Lower lobe of right lung (tissue), 2 donors: ENCODE measurements around the gene RNF149. TPM values are rescaled to one million over a fixed set of nuclear protein-coding genes. Genes with fewer than 3 reads are reported as not detected.

Experiments
- ATAC-seq, 2 donors: fragments of 200-7000 bp; cut with Tn5 transposase; one replicate each; pipeline ENCODE4 v1.9.1; 2020 to 2022; ENCODE audit warnings: mild to moderate bottlenecking in 2 of 2, moderate library complexity in 2 of 2
- DNase-seq: peaks from one replicate; pipeline ENCODE4 v3.0.0-alpha.2; 2020
- H3K27ac ChIP-seq: fragments of 200-600 bp; one replicate; pipeline ENCODE4 v1.8.0; 2022
- H3K27me3 ChIP-seq: fragments of 200-600 bp; one replicate; pipeline ENCODE4 v1.8.0; 2022; ENCODE audit warnings: low read depth
- H3K36me3 ChIP-seq: fragments of 200-600 bp; one replicate; pipeline ENCODE4 v1.8.0; 2022; ENCODE audit warnings: mild to moderate bottlenecking
- H3K4me1 ChIP-seq: fragments of 200-600 bp; one replicate; pipeline ENCODE4 v1.8.0; 2022
- H3K4me3 ChIP-seq: fragments of 200-600 bp; one replicate; pipeline ENCODE4 v1.8.0; 2022; ENCODE audit warnings: mild to moderate bottlenecking
- H3K9me3 ChIP-seq: fragments of 200-600 bp; one replicate; pipeline ENCODE4 v1.8.0; 2022
- CTCF ChIP-seq: fragments of 200-600 bp; IDR thresholded peaks from one replicate; pipeline ENCODE4 v1.8.0; 2022; ENCODE audit warnings: antibody characterized with exemption, mild to moderate bottlenecking
- intact Hi-C: fragments of 100-400 bp; cut with DNase I; formaldehyde crosslinking; loops from one replicate; pipeline ENCODE4 v1.11.0; 2022
- total RNA-seq: library from RNA; stranded (reverse); fragmentation: NEBNext Ultra II Directional; extraction: Animal tissue kit (Norgen Biotek cat#: 25700); gene quantifications from one replicate; pipeline ENCODE4 v1.2.1, GENCODE V29; 2021
- donor health status: DM: no; HTN: yes; CAD: no; lungs with severe emphysema.

The RNF149 gene
- total RNA-seq, 1 donor from 2014 or later = 158 TPM

- Histone ChIP-seq H3K27ac (no peak overlapping the region), H3K4me1 (no peaks in the 10 kb centered on the region), H3K27me3 (no peaks in the 10 kb centered on the region), H3K36me3 (peaks cover 85% of the 10 kb centered on the region), H3K9me3 (no peaks in the 10 kb centered on the region), H3K4me3 (no peak overlapping the region)
- ATAC-seq (no peak), DNase-seq (no peak)
- no peak for TF ChIP-seq CTCF
- intact Hi-C loops = no loop called here
Measured at GRCh38 chr2:101272045-101272784, 36.3 kb downstream of the RNF149 start.

DNA sequence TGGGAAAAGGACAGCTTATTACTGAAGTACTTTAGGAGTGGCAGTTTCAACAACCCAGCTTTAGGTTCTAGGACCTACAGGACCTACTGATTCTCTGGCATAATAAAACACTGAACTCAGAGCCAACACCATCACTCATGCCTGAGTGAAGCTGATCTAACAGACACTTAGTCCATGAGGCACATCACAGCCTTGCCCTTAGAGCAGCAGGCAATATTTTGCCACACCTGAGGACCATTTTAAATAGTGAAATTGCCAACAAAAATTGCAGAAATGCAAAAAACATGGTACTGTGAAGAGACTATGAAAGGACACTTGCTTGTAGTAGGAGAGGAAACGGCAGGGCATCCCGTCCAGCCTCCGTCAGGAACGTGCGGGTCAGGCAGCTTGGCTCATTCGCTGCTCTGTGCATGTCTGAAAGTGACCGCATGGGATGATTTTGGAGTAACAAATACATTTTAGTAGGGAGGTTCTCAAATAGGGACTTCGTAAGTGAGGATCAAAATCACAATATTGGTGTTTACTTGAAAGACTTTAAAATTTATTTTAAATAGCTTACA, 37.7 kb downstream of the RNF149 start:
- H3K9me3 ChIP-seq = no peaks in the 10 kb centered on the region
- no peak overlapping the region for H3K4me3 ChIP-seq
- H3K27me3 ChIP-seq = no peaks in the 10 kb centered on the region
- no peak overlapping the region for H3K27ac ChIP-seq
- no peaks in the 10 kb centered on the region for H3K4me1 ChIP-seq
- no peak for TF ChIP-seq CTCF
- DNase-seq (no peak), ATAC-seq (no peak)
- peaks cover 87% of the 10 kb centered on the region for H3K36me3 ChIP-seq
- intact Hi-C loops = no loop called here

- Histone ChIP-seq H3K4me1 (no peaks in the 10 kb centered on the region), H3K9me3 (no peaks in the 10 kb centered on the region), H3K27me3 (no peaks in the 10 kb centered on the region), H3K36me3 (peaks cover 98% of the 10 kb centered on the region), H3K27ac (no peak overlapping the region), H3K4me3 (no peak overlapping the region)
- TF ChIP-seq CTCF = no peak
- ATAC-seq (peak in 1 of 2 donors; percentile 25), DNase-seq (no peak)
- intact Hi-C loops = no loop called here
Measured at GRCh38 chr2:101267671-101268656, 40.5 kb downstream of the RNF149 start.

- Histone ChIP-seq H3K9me3 (no peaks in the 10 kb centered on the region), H3K4me1 (no peaks in the 10 kb centered on the region), H3K27me3 (no peaks in the 10 kb centered on the region), H3K27ac (no peak overlapping the region), H3K36me3 (peaks cover 98% of the 10 kb centered on the region), H3K4me3 (no peak overlapping the region)
- intact Hi-C loops = no loop called here
- peak; percentile 57 to 64 for ATAC-seq
- DNase-seq = peak; percentile 52
- no peak for TF ChIP-seq CTCF
Measured at GRCh38 chr2:101265893-101266499, 42.5 kb downstream of the RNF149 start.

GRCh38 chr2:101264360-101264939, 44.1 kb downstream of the RNF149 start:
- Histone ChIP-seq H3K4me3 (no peak overlapping the region), H3K27ac (no peak overlapping the region), H3K4me1 (no peaks in the 10 kb centered on the region), H3K9me3 (no peaks in the 10 kb centered on the region), H3K27me3 (no peaks in the 10 kb centered on the region), H3K36me3 (peaks cover 97% of the 10 kb centered on the region)
- intact Hi-C loops = no loop called here
- no peak for TF ChIP-seq CTCF
- no peak for DNase-seq
- no peak for ATAC-seq
